ENCODE measurements around the gene AHNAK2. TPM values are rescaled to one million over a fixed set of nuclear protein-coding genes. Genes with fewer than 3 reads are reported as not detected.

The AHNAK2 gene
- total RNA-seq, 1 donor from 2014 or later, result 2.0 TPM

GRCh38 chr14:105019861-105020814, 42.0 kb upstream of the AHNAK2 start:
- DNase-seq (ENCODE audit: extremely low spot score, unreplicated experiment), result no peak
- peaks cover 41% of the 10 kb centered on the region for H3K4me1 Mint-ChIP-seq (ENCODE audit: unreplicated experiment)
- H3K4me3 Mint-ChIP-seq, result peak overlapping the region; percentile 96
- TF ChIP-seq, protein P1, sequence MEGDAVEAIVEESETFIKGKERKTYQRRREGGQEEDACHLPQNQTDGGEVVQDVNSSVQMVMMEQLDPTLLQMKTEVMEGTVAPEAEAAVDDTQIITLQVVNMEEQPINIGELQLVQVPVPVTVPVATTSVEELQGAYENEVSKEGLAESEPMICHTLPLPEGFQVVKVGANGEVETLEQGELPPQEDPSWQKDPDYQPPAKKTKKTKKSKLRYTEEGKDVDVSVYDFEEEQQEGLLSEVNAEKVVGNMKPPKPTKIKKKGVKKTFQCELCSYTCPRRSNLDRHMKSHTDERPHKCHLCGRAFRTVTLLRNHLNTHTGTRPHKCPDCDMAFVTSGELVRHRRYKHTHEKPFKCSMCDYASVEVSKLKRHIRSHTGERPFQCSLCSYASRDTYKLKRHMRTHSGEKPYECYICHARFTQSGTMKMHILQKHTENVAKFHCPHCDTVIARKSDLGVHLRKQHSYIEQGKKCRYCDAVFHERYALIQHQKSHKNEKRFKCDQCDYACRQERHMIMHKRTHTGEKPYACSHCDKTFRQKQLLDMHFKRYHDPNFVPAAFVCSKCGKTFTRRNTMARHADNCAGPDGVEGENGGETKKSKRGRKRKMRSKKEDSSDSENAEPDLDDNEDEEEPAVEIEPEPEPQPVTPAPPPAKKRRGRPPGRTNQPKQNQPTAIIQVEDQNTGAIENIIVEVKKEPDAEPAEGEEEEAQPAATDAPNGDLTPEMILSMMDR (conservative IDR thresholded peaks at IDR 0.05), result no peak
- H3K27ac Mint-ChIP-seq, result peak overlapping the region; percentile 91
- no peaks in the 10 kb centered on the region for H3K9me3 Mint-ChIP-seq
- no peaks in the 10 kb centered on the region for H3K27me3 Mint-ChIP-seq
- peaks cover 11% of the 10 kb centered on the region for H3K36me3 Mint-ChIP-seq

DNA sequence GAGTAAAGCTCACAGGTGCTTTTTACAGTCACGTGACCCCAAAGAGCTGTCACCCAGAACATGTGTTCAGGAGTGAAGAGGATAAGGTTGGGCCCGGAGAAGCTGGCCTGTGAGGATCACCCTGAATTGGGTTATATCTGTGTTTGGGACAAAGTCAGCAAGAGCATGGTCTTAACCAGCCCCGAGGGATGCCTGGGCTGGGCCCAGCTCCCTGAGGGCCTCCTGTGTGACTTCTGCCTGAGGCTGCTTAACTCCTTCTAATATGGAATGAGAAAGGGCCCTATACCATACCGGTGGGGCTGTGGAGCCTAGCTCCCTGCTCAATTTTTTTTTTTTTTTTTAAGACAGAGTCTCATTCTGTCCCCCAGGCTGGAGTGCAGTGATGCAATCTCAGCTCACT, 40.2 kb upstream of the AHNAK2 start:
- Mint-ChIP-seq H3K4me3 (peak overlapping the region; percentile 96), H3K27ac (peak overlapping the region; percentile 90), H3K4me1 (ENCODE audit: unreplicated experiment) (peaks cover 55% of the 10 kb centered on the region)

DNA sequence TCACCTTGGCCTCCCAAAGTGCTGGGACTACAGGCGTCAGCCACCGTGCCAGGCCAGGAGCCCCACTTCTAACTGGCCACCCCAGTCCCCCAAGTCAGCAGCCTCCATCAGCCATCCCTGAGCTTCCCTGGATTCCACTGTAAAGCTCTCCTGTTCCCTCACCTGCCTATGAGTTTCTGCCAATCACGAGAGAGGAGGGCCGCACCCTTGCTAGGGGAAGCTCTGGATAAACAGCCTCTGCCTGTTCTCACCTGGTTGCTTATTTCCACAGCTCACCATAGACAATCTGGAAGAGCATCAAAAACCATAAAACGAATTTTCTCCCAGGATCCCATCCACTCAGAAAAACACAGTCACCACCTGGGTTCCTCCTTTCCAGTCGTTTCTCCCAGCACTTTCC, 37.7 kb upstream of the AHNAK2 start:
- no peak for DNase-seq (ENCODE audit: extremely low spot score, unreplicated experiment)
- Mint-ChIP-seq H3K36me3 (peaks cover 11% of the 10 kb centered on the region), H3K27me3 (no peaks in the 10 kb centered on the region), H3K4me1 (ENCODE audit: unreplicated experiment) (peaks cover 62% of the 10 kb centered on the region), H3K9me3 (no peaks in the 10 kb centered on the region), H3K4me3 (peak overlapping the region; percentile 67), H3K27ac (peak overlapping the region; percentile 80)
- TF ChIP-seq, protein P1 (conservative IDR thresholded peaks at IDR 0.05), result no peak

More for the DNA sequence above, 40.2 kb upstream of the AHNAK2 start:
- TF ChIP-seq, protein P1 (conservative IDR thresholded peaks at IDR 0.05), result no peak
- peaks cover 11% of the 10 kb centered on the region for H3K36me3 Mint-ChIP-seq
- H3K9me3 Mint-ChIP-seq, result no peaks in the 10 kb centered on the region
- no peak for DNase-seq (ENCODE audit: extremely low spot score, unreplicated experiment)
- no peaks in the 10 kb centered on the region for H3K27me3 Mint-ChIP-seq

- peaks cover 11% of the 10 kb centered on the region for H3K36me3 Mint-ChIP-seq
- H3K27me3 Mint-ChIP-seq, result no peaks in the 10 kb centered on the region
- no peak overlapping the region for H3K4me3 Mint-ChIP-seq
- no peak overlapping the region for H3K27ac Mint-ChIP-seq
- TF ChIP-seq, protein P1 (conservative IDR thresholded peaks at IDR 0.05), result no peak
- peaks cover 62% of the 10 kb centered on the region for H3K4me1 Mint-ChIP-seq (ENCODE audit: unreplicated experiment)
- H3K9me3 Mint-ChIP-seq, result no peaks in the 10 kb centered on the region
- no peak for DNase-seq (ENCODE audit: extremely low spot score, unreplicated experiment)
Measured at GRCh38 chr14:105015242-105015641, 37.1 kb upstream of the AHNAK2 start.

DNA sequence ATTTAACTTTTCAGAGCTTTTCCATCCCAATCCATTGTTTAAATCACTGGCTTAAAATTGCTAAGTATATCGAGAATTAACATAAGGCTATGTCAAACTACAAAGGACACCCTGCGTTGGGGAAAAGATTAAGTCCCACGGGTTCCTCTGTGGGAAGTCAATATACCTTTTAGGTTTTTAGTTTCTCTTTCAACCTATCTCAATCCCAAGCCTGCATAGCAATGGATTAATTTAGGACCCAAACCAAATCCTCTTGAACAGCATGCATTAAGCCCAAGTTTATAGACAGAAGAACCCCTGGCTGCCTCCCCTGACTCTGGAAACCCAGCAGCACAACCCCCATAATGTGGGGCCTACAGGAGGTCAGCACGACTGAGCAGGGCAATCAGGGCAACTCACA, 36.5 kb upstream of the AHNAK2 start:
- Mint-ChIP-seq H3K27me3 (no peaks in the 10 kb centered on the region), H3K36me3 (peaks cover 11% of the 10 kb centered on the region), H3K4me1 (ENCODE audit: unreplicated experiment) (peaks cover 59% of the 10 kb centered on the region), H3K9me3 (no peaks in the 10 kb centered on the region), H3K4me3 (no peak overlapping the region), H3K27ac (no peak overlapping the region)
- TF ChIP-seq, protein P1 (conservative IDR thresholded peaks at IDR 0.05), result no peak
- DNase-seq (ENCODE audit: extremely low spot score, unreplicated experiment), result no peak
